Loucy (cell line): Measurements from ENCODE around the gene ADIPOQ.

ENCODE experiments used
- H2AFZ ChIP-seq: fragments of 200-600 bp; sonication (generic); 2 replicates; pipeline ENCODE4 v1.6.0; 2016; ENCODE audit warnings: antibody characterized with exemption, mild to moderate bottlenecking, low read length, moderate library complexity
- H3F3A ChIP-seq: fragments of 200-600 bp; 2 replicates; pipeline ENCODE4 v1.6.0; 2016; ENCODE audit warnings: antibody characterized with exemption, low read depth, mild to moderate bottlenecking
- H3K27me3 ChIP-seq: fragments of 200-600 bp; sonication (generic); 2 replicates; pipeline ENCODE4 v1.6.1; 2014; ENCODE audit warnings: low read length, mild to moderate bottlenecking; ENCODE audit not compliant: insufficient read depth, poor library complexity, severe bottlenecking
- H3K36me3 ChIP-seq: fragments of 200-600 bp; sonication (generic); 2 replicates; pipeline ENCODE4 v1.6.1; 2016; ENCODE audit warnings: low read length; ENCODE audit not compliant: insufficient read depth
- H3K4me1 ChIP-seq: fragments of 200-600 bp; sonication (generic); 2 replicates; pipeline ENCODE4 v1.5.1; 2014; ENCODE audit warnings: low read length, mild to moderate bottlenecking; ENCODE audit not compliant: insufficient read depth, poor library complexity, severe bottlenecking
- H3K4me2 ChIP-seq: fragments of 200-600 bp; sonication (generic); 2 replicates; pipeline ENCODE4 v1.6.0; 2014; ENCODE audit warnings: antibody characterized with exemption, low read length, low read depth, mild to moderate bottlenecking; ENCODE audit not compliant: poor library complexity, severe bottlenecking
- H3K4me3 ChIP-seq: fragments of 200-600 bp; sonication (generic); 2 replicates; pipeline ENCODE4 v1.5.1; 2014; ENCODE audit warnings: low read length, mild to moderate bottlenecking, mixed read lengths; ENCODE audit not compliant: poor library complexity, severe bottlenecking
- H3K79me2 ChIP-seq: fragments of 200-600 bp; sonication (generic); 2 replicates; pipeline ENCODE4 v1.6.1; 2014; ENCODE audit warnings: low read length; ENCODE audit not compliant: insufficient read depth
- H3K9ac ChIP-seq: fragments of 200-600 bp; sonication (generic); 2 replicates; pipeline ENCODE4 v1.6.0; 2014; ENCODE audit warnings: mild to moderate bottlenecking, low read depth, low read length, moderate library complexity; ENCODE audit not compliant: poor library complexity, severe bottlenecking
- H3K9me2 ChIP-seq: fragments of 200-600 bp; sonication (generic); replicated peaks from 2 replicates; pipeline ENCODE4 v1.6.1; 2016; ENCODE audit warnings: low read depth, low read length, mixed read lengths
- H3K9me3 ChIP-seq: fragments of 200-600 bp; sonication (generic); 2 replicates; pipeline ENCODE4 v1.6.1; 2014; ENCODE audit warnings: mild to moderate bottlenecking, antibody characterized with exemption, low read length, low read depth; ENCODE audit not compliant: insufficient read depth
- H4K20me1 ChIP-seq: fragments of 200-600 bp; sonication (generic); 2 replicates; pipeline ENCODE4 v1.6.0; 2014; ENCODE audit warnings: antibody characterized with exemption, low read length, mild to moderate bottlenecking; ENCODE audit not compliant: insufficient read depth, poor library complexity, severe bottlenecking
- CTCF ChIP-seq: fragments of 200-600 bp; sonication (generic); conservative IDR thresholded peaks from 2 replicates; pipeline ENCODE4 v1.5.1; 2014; ENCODE audit warnings: mild to moderate bottlenecking, antibody characterized with exemption, low read length
- EZH2phosphoT487 ChIP-seq: fragments of 200-600 bp; IDR thresholded peaks from 2 replicates; pipeline ENCODE4 v1.6.1; 2018; ENCODE audit warnings: antibody characterized with exemption, mild to moderate bottlenecking, moderate library complexity, borderline replicate concordance

The ADIPOQ gene

DNA sequence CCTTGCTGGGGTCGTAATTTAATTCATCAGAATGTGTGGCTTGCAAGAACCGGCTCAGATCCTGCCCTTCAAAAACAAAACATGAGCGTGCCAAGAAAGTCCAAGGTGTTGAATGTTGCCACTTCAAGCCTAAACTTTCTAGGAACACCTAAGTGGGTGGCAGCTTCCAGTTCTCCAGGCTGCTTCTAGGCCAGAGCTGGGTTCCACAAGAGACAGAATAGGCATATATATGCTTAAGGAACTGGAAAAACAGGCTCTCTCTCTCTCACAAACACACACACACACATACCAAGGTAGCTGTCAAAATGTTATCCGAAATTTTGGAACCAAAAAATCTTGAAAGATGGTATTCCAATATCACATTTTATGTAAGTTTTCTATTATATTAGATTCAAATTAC lies 890 bp upstream of the ADIPOQ start:
- no peak overlapping the region for H2AFZ ChIP-seq

GRCh38 chr3:186843039-186843432 lies 526 bp downstream of the ADIPOQ start:
- Histone ChIP-seq H3K4me2 (no peak overlapping the region), H3K9ac (no peak overlapping the region), H3K4me3 (no peak overlapping the region), H3F3A (no peaks in the 10 kb centered on the region), H3K9me3 (no peaks in the 10 kb centered on the region), H3K79me2 (no peaks in the 10 kb centered on the region), H3K36me3 (no peaks in the 10 kb centered on the region), H2AFZ (no peak overlapping the region), H3K27me3 (no peaks in the 10 kb centered on the region), H4K20me1 (no peaks in the 10 kb centered on the region), H3K9me2 (no peaks in the 10 kb centered on the region), H3K4me1 (no peaks in the 10 kb centered on the region)
- TF ChIP-seq EZH2phosphoT487 (no peak), CTCF (no peak)

More for the DNA sequence above, 890 bp upstream of the ADIPOQ start:
- Histone ChIP-seq H3K79me2 (no peaks in the 10 kb centered on the region), H3K27me3 (no peaks in the 10 kb centered on the region), H3K9me2 (no peaks in the 10 kb centered on the region), H3K9me3 (no peaks in the 10 kb centered on the region), H3K4me3 (no peak overlapping the region), H3K9ac (no peak overlapping the region), H3K4me2 (no peak overlapping the region), H3F3A (no peaks in the 10 kb centered on the region), H4K20me1 (no peaks in the 10 kb centered on the region), H3K36me3 (no peaks in the 10 kb centered on the region), H3K4me1 (no peaks in the 10 kb centered on the region)
- TF ChIP-seq CTCF (no peak), EZH2phosphoT487 (no peak)

GRCh38 chr3:186844908-186845307 lies 2.4 kb downstream of the ADIPOQ start:
- H3K4me1 ChIP-seq, result no peaks in the 10 kb centered on the region
- no peak overlapping the region for H3K9ac ChIP-seq
- no peaks in the 10 kb centered on the region for H4K20me1 ChIP-seq
- no peak overlapping the region for H3K4me2 ChIP-seq
- H3F3A ChIP-seq, result no peaks in the 10 kb centered on the region
- H2AFZ ChIP-seq, result no peak overlapping the region
- no peak overlapping the region for H3K4me3 ChIP-seq
- no peaks in the 10 kb centered on the region for H3K36me3 ChIP-seq
- no peaks in the 10 kb centered on the region for H3K27me3 ChIP-seq
- no peaks in the 10 kb centered on the region for H3K9me2 ChIP-seq
- no peaks in the 10 kb centered on the region for H3K79me2 ChIP-seq
- no peak for TF ChIP-seq EZH2phosphoT487
- TF ChIP-seq CTCF, result no peak
- no peaks in the 10 kb centered on the region for H3K9me3 ChIP-seq
